Measurements from ENCODE around the gene APOBR.

DNA sequence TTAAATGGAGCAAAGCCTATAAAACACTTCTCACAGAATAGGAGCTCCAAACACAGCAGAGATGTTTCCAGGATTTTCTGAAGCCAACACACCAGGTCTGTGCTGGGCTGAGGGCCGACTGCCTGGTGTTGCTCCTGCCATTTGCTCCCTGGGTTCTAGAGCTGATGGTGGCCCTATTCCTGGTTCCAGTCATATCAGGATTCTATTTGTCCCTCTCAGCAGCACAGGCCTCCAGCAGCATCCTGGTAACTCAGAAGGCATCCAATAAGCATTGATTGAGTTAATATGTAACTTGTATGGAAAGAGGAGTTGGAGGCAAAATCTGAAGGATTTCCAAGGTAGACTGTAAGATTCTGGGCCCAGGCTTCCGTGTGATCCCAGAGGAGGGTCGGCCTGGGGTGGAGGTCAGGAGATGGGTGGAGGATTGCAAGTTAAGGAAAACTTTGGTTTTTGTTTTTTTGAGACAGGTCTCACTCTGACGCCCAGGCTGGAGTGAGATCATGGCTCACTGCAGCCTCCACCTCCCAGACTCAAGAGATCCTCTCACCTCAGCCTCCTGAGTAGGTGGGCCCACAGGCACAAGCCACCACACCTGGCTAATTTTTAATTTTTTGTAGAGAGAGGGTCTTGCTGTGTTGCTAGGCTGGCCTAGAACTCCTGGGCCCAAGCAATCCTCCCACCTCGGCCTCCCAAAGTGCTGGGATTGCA is 38.7 kb downstream of the APOBR start:
- TF ChIP-seq POLR2A (IDR thresholded peaks at IDR 0.05; ENCODE audit: borderline replicate concordance, extremely low read depth, insufficient read depth, insufficient read length) (no peak), SIN3A (IDR thresholded peaks at IDR 0.05; ENCODE audit: low read depth) (no peak)
- TF ChIP-seq, protein P1, sequence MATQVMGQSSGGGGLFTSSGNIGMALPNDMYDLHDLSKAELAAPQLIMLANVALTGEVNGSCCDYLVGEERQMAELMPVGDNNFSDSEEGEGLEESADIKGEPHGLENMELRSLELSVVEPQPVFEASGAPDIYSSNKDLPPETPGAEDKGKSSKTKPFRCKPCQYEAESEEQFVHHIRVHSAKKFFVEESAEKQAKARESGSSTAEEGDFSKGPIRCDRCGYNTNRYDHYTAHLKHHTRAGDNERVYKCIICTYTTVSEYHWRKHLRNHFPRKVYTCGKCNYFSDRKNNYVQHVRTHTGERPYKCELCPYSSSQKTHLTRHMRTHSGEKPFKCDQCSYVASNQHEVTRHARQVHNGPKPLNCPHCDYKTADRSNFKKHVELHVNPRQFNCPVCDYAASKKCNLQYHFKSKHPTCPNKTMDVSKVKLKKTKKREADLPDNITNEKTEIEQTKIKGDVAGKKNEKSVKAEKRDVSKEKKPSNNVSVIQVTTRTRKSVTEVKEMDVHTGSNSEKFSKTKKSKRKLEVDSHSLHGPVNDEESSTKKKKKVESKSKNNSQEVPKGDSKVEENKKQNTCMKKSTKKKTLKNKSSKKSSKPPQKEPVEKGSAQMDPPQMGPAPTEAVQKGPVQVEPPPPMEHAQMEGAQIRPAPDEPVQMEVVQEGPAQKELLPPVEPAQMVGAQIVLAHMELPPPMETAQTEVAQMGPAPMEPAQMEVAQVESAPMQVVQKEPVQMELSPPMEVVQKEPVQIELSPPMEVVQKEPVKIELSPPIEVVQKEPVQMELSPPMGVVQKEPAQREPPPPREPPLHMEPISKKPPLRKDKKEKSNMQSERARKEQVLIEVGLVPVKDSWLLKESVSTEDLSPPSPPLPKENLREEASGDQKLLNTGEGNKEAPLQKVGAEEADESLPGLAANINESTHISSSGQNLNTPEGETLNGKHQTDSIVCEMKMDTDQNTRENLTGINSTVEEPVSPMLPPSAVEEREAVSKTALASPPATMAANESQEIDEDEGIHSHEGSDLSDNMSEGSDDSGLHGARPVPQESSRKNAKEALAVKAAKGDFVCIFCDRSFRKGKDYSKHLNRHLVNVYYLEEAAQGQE (IDR thresholded peaks at IDR 0.05; ENCODE audit: low read depth): no peak
